DND-41 (cell line): Measurements from ENCODE around the gene C1QTNF12.

ENCODE experiments used
- ATAC-seq: fragments of 200-7000 bp; cut with Tn5 transposase; 3 replicates; pipeline ENCODE4 v1.9.1; 2021; ENCODE audit warnings: low read depth; ENCODE audit not compliant: insufficient read depth
- DNase-seq: peaks from one replicate; pipeline ENCODE4 v3.0.0-alpha.2; 2020
- H2AFZ ChIP-seq: 2 replicates; pipeline ENCODE4 v1.6.0; 2012; ENCODE audit warnings: low read depth, low read length
- H3K27ac ChIP-seq: 2 replicates; pipeline ENCODE4 v1.5.1; 2012; ENCODE audit warnings: low read length, inconsistent platforms
- H3K27me3 ChIP-seq: fragments of 200-600 bp; sonication (generic); 2 replicates; pipeline ENCODE4 v1.6.0; 2012; ENCODE audit warnings: low read length, mild to moderate bottlenecking, inconsistent platforms; ENCODE audit not compliant: insufficient read depth, poor library complexity
- H3K36me3 ChIP-seq: 2 replicates; pipeline ENCODE4 v1.5.1; 2012; ENCODE audit warnings: low read length, inconsistent platforms; ENCODE audit not compliant: insufficient read depth
- H3K4me1 ChIP-seq: 2 replicates; pipeline ENCODE4 v1.5.1; 2012; ENCODE audit warnings: mild to moderate bottlenecking, low read length; ENCODE audit not compliant: insufficient read depth
- H3K4me2 ChIP-seq: 2 replicates; pipeline ENCODE4 v1.6.0; 2012; ENCODE audit warnings: mild to moderate bottlenecking, moderate library complexity, low read length, inconsistent platforms; ENCODE audit not compliant: insufficient read depth
- H3K4me3 ChIP-seq, 2 experiments: fragments of 200-600 bp in 1 of 2; shearing (Covaris generic) in 1 of 2; 2 replicates each; pipeline ENCODE4 v1.5.1; 2012 to 2016; ENCODE audit warnings: inconsistent platforms in 2 of 2, low read length in 2 of 2, mild to moderate bottlenecking in 2 of 2, low read depth in 1 of 2, moderate library complexity in 1 of 2
- H3K79me2 ChIP-seq: 2 replicates; pipeline ENCODE4 v1.6.0; 2012; ENCODE audit warnings: low read length, inconsistent platforms; ENCODE audit not compliant: insufficient read depth
- H3K9ac ChIP-seq: 2 replicates; pipeline ENCODE4 v1.6.0; 2012; ENCODE audit warnings: low read depth, mild to moderate bottlenecking, inconsistent platforms, low read length, moderate library complexity
- H3K9me3 ChIP-seq: 2 replicates; pipeline ENCODE4 v1.5.1; 2012; ENCODE audit warnings: low read length, moderate library complexity, mild to moderate bottlenecking, inconsistent platforms; ENCODE audit not compliant: insufficient read depth, severe bottlenecking
- H4K20me1 ChIP-seq: 2 replicates; pipeline ENCODE4 v1.6.0; 2012; ENCODE audit warnings: low read length; ENCODE audit not compliant: insufficient read depth
- EZH2 ChIP-seq: IDR thresholded peaks from 3 replicates; pipeline ENCODE4 v1.6.1; 2012; ENCODE audit warnings: borderline replicate concordance, low read depth, mild to moderate bottlenecking, moderate library complexity, low read length, inconsistent platforms; ENCODE audit not compliant: severe bottlenecking
- TF ChIP-seq, protein P1 (sequence below): IDR thresholded peaks from 2 replicates; pipeline ENCODE4 v1.5.1; 2012; ENCODE audit warnings: borderline replicate concordance, low read length, moderate library complexity, mild to moderate bottlenecking; ENCODE audit not compliant: poor library complexity, severe bottlenecking; ENCODE audit errors: extremely low read depth

C1QTNF12 gene

GRCh38 chr1:1200876-1201810, 45.4 kb downstream of the C1QTNF12 start:
- H3K36me3 ChIP-seq = no peaks in the 10 kb centered on the region
- peaks cover 9% of the 10 kb centered on the region for H4K20me1 ChIP-seq
- H3K79me2 ChIP-seq = no peaks in the 10 kb centered on the region
- TF ChIP-seq, protein P1, sequence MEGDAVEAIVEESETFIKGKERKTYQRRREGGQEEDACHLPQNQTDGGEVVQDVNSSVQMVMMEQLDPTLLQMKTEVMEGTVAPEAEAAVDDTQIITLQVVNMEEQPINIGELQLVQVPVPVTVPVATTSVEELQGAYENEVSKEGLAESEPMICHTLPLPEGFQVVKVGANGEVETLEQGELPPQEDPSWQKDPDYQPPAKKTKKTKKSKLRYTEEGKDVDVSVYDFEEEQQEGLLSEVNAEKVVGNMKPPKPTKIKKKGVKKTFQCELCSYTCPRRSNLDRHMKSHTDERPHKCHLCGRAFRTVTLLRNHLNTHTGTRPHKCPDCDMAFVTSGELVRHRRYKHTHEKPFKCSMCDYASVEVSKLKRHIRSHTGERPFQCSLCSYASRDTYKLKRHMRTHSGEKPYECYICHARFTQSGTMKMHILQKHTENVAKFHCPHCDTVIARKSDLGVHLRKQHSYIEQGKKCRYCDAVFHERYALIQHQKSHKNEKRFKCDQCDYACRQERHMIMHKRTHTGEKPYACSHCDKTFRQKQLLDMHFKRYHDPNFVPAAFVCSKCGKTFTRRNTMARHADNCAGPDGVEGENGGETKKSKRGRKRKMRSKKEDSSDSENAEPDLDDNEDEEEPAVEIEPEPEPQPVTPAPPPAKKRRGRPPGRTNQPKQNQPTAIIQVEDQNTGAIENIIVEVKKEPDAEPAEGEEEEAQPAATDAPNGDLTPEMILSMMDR = no peak
- TF ChIP-seq EZH2 = no peak
- H2AFZ ChIP-seq = no peak overlapping the region
- no peak; the same call in 1 of the 3 replicates for ATAC-seq
- no peak overlapping the region for H3K9ac ChIP-seq
- H3K27me3 ChIP-seq = no peaks in the 10 kb centered on the region
- H3K4me3 ChIP-seq = no peak overlapping the region
- H3K4me1 ChIP-seq = no peaks in the 10 kb centered on the region
- no peaks in the 10 kb centered on the region for H3K9me3 ChIP-seq
- DNase-seq = no peak
- no peak overlapping the region for H3K27ac ChIP-seq
- H3K4me2 ChIP-seq = no peak overlapping the region

GRCh38 chr1:1199961-1200875, 46.3 kb downstream of the C1QTNF12 start:
- ATAC-seq (no peak), DNase-seq (no peak)
- Histone ChIP-seq H3K27me3 (no peaks in the 10 kb centered on the region), H3K4me2 (no peak overlapping the region), H3K79me2 (no peaks in the 10 kb centered on the region), H3K9ac (no peak overlapping the region), H3K9me3 (no peaks in the 10 kb centered on the region), H3K27ac (no peak overlapping the region), H3K36me3 (no peaks in the 10 kb centered on the region), H4K20me1 (peaks cover 7% of the 10 kb centered on the region), H3K4me3 (no peak overlapping the region), H3K4me1 (no peaks in the 10 kb centered on the region), H2AFZ (no peak overlapping the region)
- TF ChIP-seq, protein P1 = no peak
- no peak for TF ChIP-seq EZH2

- H3K9ac ChIP-seq = no peak overlapping the region
- TF ChIP-seq EZH2 = no peak
- no peak overlapping the region for H2AFZ ChIP-seq
- ATAC-seq = no peak
- H3K27ac ChIP-seq = no peak overlapping the region
- H3K27me3 ChIP-seq = no peaks in the 10 kb centered on the region
- H3K9me3 ChIP-seq = no peaks in the 10 kb centered on the region
- DNase-seq = no peak
- no peak overlapping the region for H3K4me3 ChIP-seq
- no peaks in the 10 kb centered on the region for H3K36me3 ChIP-seq
- no peaks in the 10 kb centered on the region for H3K4me1 ChIP-seq
- H4K20me1 ChIP-seq = peaks cover 3% of the 10 kb centered on the region; the same call in 1 of the 2 replicates
- H3K79me2 ChIP-seq = no peaks in the 10 kb centered on the region
- H3K4me2 ChIP-seq = no peak overlapping the region
Observed at GRCh38 chr1:1199141-1199960, 47.2 kb downstream of the C1QTNF12 start.
